Erythroblast (primary cell): Measurements from ENCODE around the gene PNKD.

Source experiments
- GATA1 ChIP-seq: IDR thresholded peaks from 2 replicates; pipeline ENCODE4 v1.6.1; 2011; ENCODE audit warnings: low read depth, mild to moderate bottlenecking, control low read depth, low read length, moderate library complexity
- POLR2A ChIP-seq: IDR thresholded peaks from 2 replicates; pipeline ENCODE4 v1.6.1; 2011; ENCODE audit warnings: mild to moderate bottlenecking, low read length

DNA sequence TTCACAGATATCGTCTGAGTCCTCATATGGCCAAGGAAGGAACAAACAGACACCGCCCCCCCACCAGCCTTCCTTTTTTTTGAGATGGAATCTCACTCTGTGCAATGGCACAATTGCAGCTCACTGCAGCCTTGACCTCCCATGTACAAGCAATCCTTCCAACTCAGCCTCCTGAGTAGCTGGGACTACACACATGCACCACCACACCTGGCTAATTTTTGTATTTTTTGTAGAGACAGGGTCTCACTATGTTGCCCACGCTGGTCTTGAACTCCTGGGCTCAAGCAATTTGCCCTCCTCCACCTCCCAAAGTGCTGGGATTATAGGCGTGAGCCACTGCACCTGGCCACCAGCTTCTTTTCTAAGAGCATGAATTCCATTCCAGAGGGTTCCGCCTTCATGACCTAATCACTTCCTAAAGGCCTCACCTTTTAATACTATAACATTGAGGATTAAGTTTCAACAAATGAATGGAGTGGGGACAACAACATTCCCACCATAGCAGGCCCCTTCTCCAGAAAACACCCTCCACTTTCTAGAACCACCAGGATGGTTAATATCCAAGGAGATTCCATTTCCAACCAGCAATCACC lies 24.2 kb downstream of the PNKD start:
- TF ChIP-seq POLR2A (no peak), GATA1 (no peak)
